HCT116 (cell line): ENCODE measurements around the gene KMT2E. TPM values are rescaled to one million over a fixed set of nuclear protein-coding genes. Genes with fewer than 3 reads are reported as not detected.
"Not testable (repeated sequence)": the region's sequence is repeated elsewhere in the genome, so short reads cannot be mapped to it uniquely, and the experiment has no call there.

Source experiments
- ATAC-seq: fragments of 200-7000 bp; cut with Tn5 transposase; 2 replicates; pipeline ENCODE4 v1.9.1; 2020; ENCODE audit warnings: mild to moderate bottlenecking, moderate library complexity
- BruUV-seq: library from RNA; stranded (reverse); fragments of 400-500 nt; replicated peaks from 2 replicates; lab custom pipeline; 2021; lab: Mats Ljungman, UMichigan
- CTCF ChIA-PET: fragments of 300-600 bp; sonication (Branson Sonifier 250); formaldehyde crosslinking; loops from one replicate; lab custom pipeline; 2021; ENCODE audit warnings: antibody characterized with exemption; lab: Charles Lee
- POLR2A ChIA-PET: fragments of 300-600, 350-600 bp; sonication (Branson Sonifier 250); formaldehyde crosslinking; loops from one replicate; lab custom pipeline; 2021; ENCODE audit warnings: antibody characterized with exemption; lab: Charles Lee
- RAD21 ChIA-PET, 2 experiments: fragments of 300-600 bp; sonication (Branson Sonifier 250); formaldehyde crosslinking; loops; one replicate each; lab custom pipeline; 2023; ENCODE audit warnings: low total read pairs in 2 of 2; ENCODE audit not compliant: uncharacterized antibody in 2 of 2, unreplicated experiment in 2 of 2, low non-redundant PET in 1 of 2; lab: Charles Lee
- DNase-seq: peaks from one replicate; pipeline ENCODE4 v3.0.0-alpha.2; 2010; ENCODE audit warnings: low read depth, low spot score
- H2AFZ ChIP-seq: fragments of 200-600 bp; shearing (Covaris generic), sonication (generic); 2 replicates; pipeline ENCODE4 v1.6.1; 2017; ENCODE audit warnings: low read depth, mixed run types, mixed read lengths, antibody characterized with exemption, low read length; ENCODE audit not compliant: poor library complexity, severe bottlenecking
- H3K27ac ChIP-seq: 2 replicates; pipeline ENCODE4 v1.5.1; 2012; ENCODE audit warnings: low read depth, low read length
- H3K27me3 ChIP-seq: fragments of 200-600 bp; sonication (generic); 2 replicates; pipeline ENCODE4 v1.6.1; 2016; ENCODE audit warnings: mixed run types, low read length, mixed read lengths; ENCODE audit not compliant: insufficient read depth
- H3K36me3 ChIP-seq, 2 experiments: fragments of 200-500 bp in 1 of 2; fragments of 200-600 bp in 1 of 2; sonication (Bioruptor generic) in 1 of 2; sonication (generic) in 1 of 2; 2 replicates each; pipeline versions ENCODE4 v1.5.1 to v1.6.1; 2014 to 2016; ENCODE audit warnings: low read length in 2 of 2, inconsistent platforms in 1 of 2, mixed read lengths in 1 of 2, mixed run types in 1 of 2; ENCODE audit not compliant: insufficient read depth in 2 of 2, control insufficient read depth in 1 of 2
- H3K4me1 ChIP-seq, 2 experiments: fragments of 200-600 bp in 1 of 2; sonication (generic) in 1 of 2; 2 replicates each; pipeline versions ENCODE4 v1.5.1 to v1.6.1; 2012 to 2017; ENCODE audit warnings: low read length in 2 of 2, inconsistent platforms in 1 of 2, mild to moderate bottlenecking in 1 of 2, mixed read lengths in 1 of 2, mixed run types in 1 of 2, moderate library complexity in 1 of 2; ENCODE audit not compliant: insufficient read depth in 2 of 2, control insufficient read depth in 1 of 2
- H3K4me2 ChIP-seq: fragments of 200-600 bp; sonication (generic); 2 replicates; pipeline ENCODE4 v1.6.1; 2017; ENCODE audit warnings: mixed run types, low read length, mixed read lengths
- H3K4me3 ChIP-seq, 2 experiments: fragments of 200-600 bp in 1 of 2; sonication (generic) in 1 of 2; replicated peaks in 1 of 2; 2 replicates each; pipeline ENCODE4 v1.5.1; 2011 to 2016; ENCODE audit warnings: low read length in 2 of 2, control low read depth in 1 of 2, low read depth in 1 of 2, mild to moderate bottlenecking in 1 of 2, mixed read lengths in 1 of 2, mixed run types in 1 of 2
- H3K79me2 ChIP-seq: fragments of 200-600 bp; sonication (generic); 2 replicates; pipeline ENCODE4 v1.6.1; 2017; ENCODE audit warnings: mild to moderate bottlenecking, mixed run types, low read length, moderate library complexity, mixed read lengths; ENCODE audit not compliant: insufficient read depth
- H3K9ac ChIP-seq: fragments of 200-600 bp; sonication (generic); 2 replicates; pipeline ENCODE4 v1.6.1; 2016; ENCODE audit warnings: low read length, mixed read lengths
- H3K9me2 ChIP-seq: fragments of 200-600 bp; sonication (generic), shearing (Covaris generic); 2 replicates; pipeline ENCODE4 v1.6.1; 2017; ENCODE audit warnings: mixed run types, mild to moderate bottlenecking, moderate library complexity; ENCODE audit not compliant: insufficient read depth
- H3K9me3 ChIP-seq, 2 experiments: fragments of 200-500 bp in 1 of 2; fragments of 200-600 bp in 1 of 2; sonication (Bioruptor generic) in 1 of 2; sonication (generic) in 1 of 2; 2 replicates each; pipeline ENCODE4 v1.6.1; 2014 to 2017; ENCODE audit warnings: low read length in 2 of 2, mixed read lengths in 2 of 2, inconsistent platforms in 1 of 2, low read depth in 1 of 2, mild to moderate bottlenecking in 1 of 2, mixed run types in 1 of 2, moderate library complexity in 1 of 2; ENCODE audit not compliant: control insufficient read depth in 1 of 2, insufficient read depth in 1 of 2
- H4K20me1 ChIP-seq: fragments of 200-600 bp; sonication (generic), shearing (Covaris generic); 2 replicates; pipeline ENCODE4 v1.6.1; 2017; ENCODE audit warnings: mixed run types, mild to moderate bottlenecking, moderate library complexity; ENCODE audit not compliant: insufficient read depth
- CBX3 ChIP-seq: IDR thresholded peaks from 2 replicates; pipeline ENCODE4 v1.6.1; 2012; ENCODE audit warnings: low read depth
- EGR1 ChIP-seq: IDR thresholded peaks from 2 replicates; pipeline ENCODE4 v1.6.1; 2012; ENCODE audit warnings: low read depth
- EZH2 ChIP-seq: fragments of 200-600 bp; sonication (generic); IDR thresholded peaks from 2 replicates; pipeline ENCODE4 v1.6.1; 2017; ENCODE audit warnings: antibody characterized with exemption, mixed run types
- EZH2phosphoT487 ChIP-seq: fragments of 200-600 bp; IDR thresholded peaks from 2 replicates; pipeline ENCODE4 v1.6.1; 2018; ENCODE audit warnings: antibody characterized with exemption, borderline replicate concordance
- FOSL1 ChIP-seq: IDR thresholded peaks from 2 replicates; pipeline ENCODE4 v1.6.1; 2012; ENCODE audit warnings: low read depth
- JUND ChIP-seq: IDR thresholded peaks from 2 replicates; pipeline ENCODE4 v1.6.1; 2012
- MAX ChIP-seq: IDR thresholded peaks from 2 replicates; pipeline ENCODE4 v1.6.1; 2012
- POLR2AphosphoS5 ChIP-seq: IDR thresholded peaks from 2 replicates; pipeline ENCODE4 v1.6.1; 2011; ENCODE audit warnings: mild to moderate bottlenecking, low read depth, low read length, moderate library complexity
- SIN3A ChIP-seq: IDR thresholded peaks from 2 replicates; pipeline ENCODE4 v1.6.1; 2012; ENCODE audit warnings: low read depth
- SRF ChIP-seq: IDR thresholded peaks from 2 replicates; pipeline ENCODE4 v1.6.1; 2012; ENCODE audit warnings: low read depth
- TCF7L2 ChIP-seq: IDR thresholded peaks from 2 replicates; pipeline ENCODE4 v1.7.0; 2011; ENCODE audit warnings: borderline replicate concordance, inconsistent platforms; ENCODE audit not compliant: insufficient read depth, insufficient read length; ENCODE audit errors: extremely low read depth
- YY1 ChIP-seq: IDR thresholded peaks from 2 replicates; pipeline ENCODE4 v1.6.1; 2011; ENCODE audit warnings: low read length, low read depth, moderate library complexity, mild to moderate bottlenecking; ENCODE audit not compliant: insufficient replicate concordance; ENCODE audit errors: extremely low read depth
- intact Hi-C: fragments of 100-400 bp; cut with micrococcal nuclease; formaldehyde crosslinking; loops from 2 replicates; pipeline ENCODE4 v1.10.0; 2022
- total RNA-seq: library from RNA; stranded (reverse); gene quantifications from one replicate; pipeline ENCODE4 v1.2.1, GENCODE V29; 2021; ENCODE audit not compliant: unreplicated experiment
- TF ChIP-seq, protein P1 (sequence below): IDR thresholded peaks from 2 replicates; pipeline ENCODE4 v1.6.1; 2012

The KMT2E gene
- total RNA-seq, 1 experiment from 2014 or later, result 39.8 TPM

DNA sequence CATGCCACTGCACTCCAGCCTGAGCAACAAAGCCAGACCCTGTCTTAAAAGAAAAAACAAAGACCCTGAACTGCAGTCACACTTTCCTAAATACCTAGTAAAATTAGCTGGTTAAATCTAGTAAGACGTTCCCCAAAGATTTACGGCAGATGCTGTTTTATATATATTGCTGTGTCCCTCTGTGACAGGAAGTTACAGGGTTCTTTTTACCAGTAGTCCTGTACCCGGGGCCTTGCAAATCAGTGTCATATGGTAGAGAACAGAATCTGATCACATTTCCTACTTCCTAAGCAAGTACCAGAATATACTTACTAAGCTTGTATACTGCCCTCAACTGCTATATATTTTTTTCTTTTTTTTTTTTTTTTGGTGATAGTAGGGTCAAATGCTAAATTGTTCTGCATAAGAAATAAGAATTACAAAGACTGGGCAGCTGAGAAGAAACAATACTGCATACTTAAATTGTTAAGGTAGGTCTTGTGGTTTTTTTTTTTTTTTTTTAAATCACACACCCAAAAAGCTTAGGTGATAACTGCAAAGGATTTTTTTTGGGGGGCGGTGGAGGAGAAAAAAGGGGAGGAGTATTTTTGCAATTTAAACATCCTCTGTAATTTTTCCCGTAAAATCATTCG is 27.3 kb upstream of the KMT2E start:
- no peaks in the 10 kb centered on the region for H3K9me3 ChIP-seq
- intact Hi-C loops, result loop anchor here (10.0 kb wide), 1 partner anchor 598 kb away; the partner anchor contains the start of gene EFCAB10
- H3K9me2 ChIP-seq, result no peaks in the 10 kb centered on the region
- no peak overlapping the region for H2AFZ ChIP-seq
- H3K4me3 ChIP-seq, result no peak overlapping the region
- peaks cover 48% of the 10 kb centered on the region for H3K79me2 ChIP-seq
- no peaks in the 10 kb centered on the region for H3K36me3 ChIP-seq
- CTCF ChIA-PET, result no interaction called here
- no peak for DNase-seq
- H3K27ac ChIP-seq, result no peak overlapping the region
- POLR2A ChIA-PET, result interaction anchor here (0.7 to 1.6 kb wide), 2 partner anchors 19 to 29 kb away, joined by 3 read pairs; no protein-coding TSS in a partner anchor
- TF ChIP-seq EGR1, result no peak
- TF ChIP-seq FOSL1, result no peak
- TF ChIP-seq JUND, result no peak
- TF ChIP-seq SRF, result no peak
- no peak for TF ChIP-seq MAX
- TF ChIP-seq TCF7L2, result no peak
- TF ChIP-seq SIN3A, result no peak
- no peak for TF ChIP-seq EZH2
- TF ChIP-seq, protein P1, sequence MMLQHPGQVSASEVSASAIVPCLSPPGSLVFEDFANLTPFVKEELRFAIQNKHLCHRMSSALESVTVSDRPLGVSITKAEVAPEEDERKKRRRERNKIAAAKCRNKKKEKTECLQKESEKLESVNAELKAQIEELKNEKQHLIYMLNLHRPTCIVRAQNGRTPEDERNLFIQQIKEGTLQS, result no peak
- TF ChIP-seq CBX3, result no peak
- no peak for TF ChIP-seq POLR2AphosphoS5
- no peak for TF ChIP-seq EZH2phosphoT487
- no peak for TF ChIP-seq YY1
- TF ChIP-seq, all 23 proteins: peak for 0
- Histone ChIP-seq H3K4me2 (no peak overlapping the region), H4K20me1 (no peaks in the 10 kb centered on the region), H3K9ac (no peak overlapping the region), H3K4me1 (peaks cover 19 to 35% of the 10 kb centered on the region in 2 experiments), H3K27me3 (no peaks in the 10 kb centered on the region)
- RAD21 ChIA-PET, result no interaction called here
- no TSS peak for BruUV-seq
- no peak for ATAC-seq

DNA sequence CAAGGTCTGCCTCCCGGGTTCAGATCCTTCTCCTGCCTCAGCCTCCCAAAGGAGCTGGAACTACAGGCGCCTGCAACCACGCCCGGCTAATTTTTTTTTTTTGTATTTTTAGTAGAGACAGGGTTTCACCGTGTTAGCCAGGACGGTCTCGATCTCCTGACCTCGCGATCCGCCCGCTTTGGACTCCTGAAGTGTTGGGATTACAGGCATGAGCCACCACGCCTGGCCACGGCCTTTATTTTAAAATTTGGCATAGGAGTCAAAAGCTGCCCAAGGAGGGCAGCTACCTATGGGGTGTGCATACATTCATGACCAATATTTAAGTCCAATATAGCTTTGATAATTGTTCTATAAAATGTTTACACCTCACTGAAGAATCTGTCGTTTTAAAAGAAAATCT is 26.6 kb upstream of the KMT2E start:
- H3K9ac ChIP-seq, ATAC-seq, H3K9me2 ChIP-seq, DNase-seq, CTCF ChIA-PET, H3K9me3 ChIP-seq, H2AFZ ChIP-seq, H3K27me3 ChIP-seq, H4K20me1 ChIP-seq, H3K27ac ChIP-seq, H3K4me3 ChIP-seq, H3K4me2 ChIP-seq, BruUV-seq, H3K36me3 ChIP-seq, RAD21 ChIA-PET: not testable (repeated sequence)
- intact Hi-C loops, result loop anchor here (10.0 kb wide), 1 partner anchor 597 kb away; the partner anchor contains the start of gene EFCAB10
- H3K79me2 ChIP-seq, result peaks cover 43% of the 10 kb centered on the region
- H3K4me1 ChIP-seq, result peaks cover 17 to 34% of the 10 kb centered on the region in 2 experiments
- POLR2A ChIA-PET, result interaction anchor here (0.7 to 1.6 kb wide), 2 partner anchors 19 to 28 kb away, joined by 3 read pairs; no protein-coding TSS in a partner anchor
